HG02943 (cell line): Measurements from ENCODE around the gene ZP2.
"Not testable (repeated sequence)": the region's sequence is repeated elsewhere in the genome, so short reads cannot be mapped to it uniquely, and the experiment has no call there.

Experiments used
- ATAC-seq: cut with Tn5 transposase; IDR thresholded peaks from one replicate; pipeline ENCODE4 v1.9.1; 2021; ENCODE audit warnings: mild to moderate bottlenecking, low read depth, moderate library complexity; ENCODE audit not compliant: unreplicated experiment

The ZP2 gene

DNA sequence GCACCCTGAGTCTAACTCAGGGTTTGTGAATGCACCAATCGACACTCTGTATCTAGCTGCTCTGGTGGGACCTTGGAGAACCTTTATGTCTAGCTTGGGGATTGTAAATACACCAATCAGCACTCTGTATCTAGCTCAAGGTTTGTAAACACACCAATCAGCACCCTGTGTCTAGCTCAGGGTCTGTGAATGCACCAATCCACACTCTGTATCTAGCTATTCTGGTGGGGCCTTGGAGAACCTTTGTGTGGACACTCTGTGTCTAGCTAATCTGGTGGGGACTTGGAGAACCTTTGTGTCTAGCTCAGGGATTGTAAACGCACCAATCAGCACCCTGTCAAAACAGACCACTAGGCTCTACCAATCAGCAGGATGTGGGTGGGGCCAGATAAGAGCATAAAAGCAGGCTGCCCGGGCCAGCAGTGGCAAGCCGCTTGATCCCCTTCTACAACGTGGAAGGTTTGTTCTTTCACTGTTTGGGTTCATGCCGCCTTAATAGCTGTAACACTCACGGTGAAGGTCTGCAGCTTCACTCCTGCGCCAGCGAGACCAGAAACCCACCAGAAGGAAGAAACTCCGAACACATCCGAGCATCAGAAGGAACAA is 58.1 kb downstream of the ZP2 start:
- ATAC-seq: not testable (repeated sequence)

- ATAC-seq: not testable (repeated sequence)
Measured at GRCh38 chr16:21152160-21153030, 59.0 kb downstream of the ZP2 start.

GRCh38 chr16:21150375-21151001 is 60.9 kb downstream of the ZP2 start, which contains the start of gene DNAH3:
DNAH3 (minus strand) TSS chr16:21150846; CDS start chr16:21150319, 527 bp downstream.
- ATAC-seq: no peak
